ENCODE measurements around the gene SLC4A4.

The SLC4A4 gene

DNA sequence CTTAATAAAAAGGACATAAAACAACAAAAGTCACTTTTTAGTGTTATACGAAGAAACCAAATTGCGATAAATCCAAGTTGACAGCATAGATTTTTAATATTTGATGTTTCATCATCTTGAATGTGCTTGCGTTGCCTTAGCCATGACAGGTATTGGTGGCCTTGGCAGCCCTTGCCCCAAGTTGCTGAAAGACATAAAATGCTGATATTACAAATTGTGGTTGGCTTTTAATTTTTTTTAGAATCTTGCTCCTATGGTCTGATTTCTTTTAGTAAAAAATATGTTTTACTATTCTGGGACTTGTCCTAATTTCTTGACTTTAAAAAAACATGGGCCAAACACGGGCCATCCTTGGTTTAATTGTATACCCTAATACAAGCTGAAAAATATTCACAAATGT, 122.6 kb downstream of the SLC4A4 start:
- ATAC-seq: no peak
- Mint-ChIP-seq H3K36me3 (no peaks in the 10 kb centered on the region), H3K27ac (no peak overlapping the region)

GRCh38 chr4:71466775-71467174, 128.0 kb downstream of the SLC4A4 start:
- Mint-ChIP-seq H3K9me3 (no peaks in the 10 kb centered on the region), H3K27ac (no peak overlapping the region), H3K36me3 (no peaks in the 10 kb centered on the region), H3K4me1 (no peaks in the 10 kb centered on the region), H3K4me3 (no peak overlapping the region)
- ATAC-seq (no peak), DNase-seq (ENCODE audit: low spot score in 2 of 2) (no peak)

More for the DNA sequence above, 122.6 kb downstream of the SLC4A4 start:
- no peak for DNase-seq (ENCODE audit: low spot score in 2 of 2)
- Mint-ChIP-seq H3K9me3 (no peaks in the 10 kb centered on the region), H3K4me3 (no peak overlapping the region), H3K4me1 (no peaks in the 10 kb centered on the region)

GRCh38 chr4:71468116-71468710, 129.4 kb downstream of the SLC4A4 start:
- Mint-ChIP-seq H3K4me3 (no peak overlapping the region), H3K27ac (no peak overlapping the region), H3K4me1 (no peaks in the 10 kb centered on the region), H3K36me3 (no peaks in the 10 kb centered on the region), H3K9me3 (no peaks in the 10 kb centered on the region)
- no peak for DNase-seq (ENCODE audit: low spot score in 2 of 2)
- ATAC-seq: no peak

GRCh38 chr4:71469541-71469940, 130.7 kb downstream of the SLC4A4 start:
- ATAC-seq (no peak), DNase-seq (ENCODE audit: low spot score in 2 of 2) (no peak)
- Mint-ChIP-seq H3K4me3 (no peak overlapping the region), H3K9me3 (no peaks in the 10 kb centered on the region), H3K4me1 (no peaks in the 10 kb centered on the region), H3K36me3 (no peaks in the 10 kb centered on the region), H3K27ac (no peak overlapping the region)

- no peak for ATAC-seq
- no peak for DNase-seq (ENCODE audit: low spot score in 2 of 2)
- no peak overlapping the region for H3K4me3 Mint-ChIP-seq
- H3K4me1 Mint-ChIP-seq: no peaks in the 10 kb centered on the region
- no peaks in the 10 kb centered on the region for H3K9me3 Mint-ChIP-seq
- H3K36me3 Mint-ChIP-seq: no peaks in the 10 kb centered on the region
- no peak overlapping the region for H3K27ac Mint-ChIP-seq
Measured at GRCh38 chr4:71470524-71470923, 131.7 kb downstream of the SLC4A4 start.

DNA sequence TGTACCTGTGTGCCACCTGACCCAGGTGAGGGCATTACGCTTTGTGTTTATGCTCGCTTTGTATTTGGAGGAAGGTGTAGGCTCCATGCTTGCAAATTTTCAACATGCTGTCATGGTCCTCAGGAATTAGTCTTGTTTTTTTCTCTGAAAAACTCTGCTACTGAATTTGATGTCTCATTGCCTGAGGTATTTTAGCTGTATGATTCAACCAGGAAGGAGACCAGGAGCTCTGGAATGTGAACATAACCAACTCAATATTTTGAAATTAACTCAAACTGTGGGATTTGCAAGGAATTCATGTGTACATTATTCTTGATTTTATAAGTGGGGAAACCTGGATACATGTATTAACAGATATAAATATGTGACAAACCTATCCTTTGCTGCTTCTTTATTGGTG, 134.1 kb downstream of the SLC4A4 start:
- DNase-seq (ENCODE audit: low spot score in 2 of 2) (no peak), ATAC-seq (no peak)
- no peaks in the 10 kb centered on the region for H3K36me3 Mint-ChIP-seq
- H3K9me3 Mint-ChIP-seq: no peaks in the 10 kb centered on the region
- H3K4me1 Mint-ChIP-seq: no peaks in the 10 kb centered on the region
- no peak overlapping the region for H3K4me3 Mint-ChIP-seq
- no peak overlapping the region for H3K27ac Mint-ChIP-seq

GRCh38 chr4:71473541-71474240, 134.9 kb downstream of the SLC4A4 start:
- Mint-ChIP-seq H3K9me3 (no peaks in the 10 kb centered on the region), H3K4me3 (no peak overlapping the region), H3K27ac (no peak overlapping the region), H3K36me3 (no peaks in the 10 kb centered on the region), H3K4me1 (no peaks in the 10 kb centered on the region)
- no peak for ATAC-seq
- no peak for DNase-seq (ENCODE audit: low spot score in 2 of 2)

- Mint-ChIP-seq H3K27ac (no peak overlapping the region), H3K36me3 (no peaks in the 10 kb centered on the region), H3K9me3 (no peaks in the 10 kb centered on the region), H3K4me3 (no peak overlapping the region), H3K4me1 (no peaks in the 10 kb centered on the region)
- no peak for DNase-seq (ENCODE audit: low spot score in 2 of 2)
- no peak for ATAC-seq
Measured at GRCh38 chr4:71474731-71475130, 135.9 kb downstream of the SLC4A4 start.

DNA sequence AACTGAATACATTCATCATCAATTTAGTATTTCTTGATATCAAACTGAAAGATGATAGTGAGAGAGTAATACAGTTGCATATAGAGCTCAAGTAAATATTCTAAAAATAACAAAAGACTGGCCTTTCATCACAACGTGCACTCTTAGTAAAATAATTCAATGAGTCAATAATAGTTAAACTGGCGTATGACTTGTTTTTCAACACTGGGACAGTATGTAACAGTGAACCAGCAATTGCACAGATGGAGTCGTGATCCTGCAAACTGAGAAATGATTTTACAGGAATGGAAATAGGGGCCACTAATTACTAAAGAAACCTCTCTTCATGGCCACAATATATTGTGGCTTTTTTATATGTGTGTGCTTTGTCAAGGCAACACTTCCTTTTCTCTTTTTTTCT, 137.4 kb downstream of the SLC4A4 start:
- DNase-seq (ENCODE audit: low spot score in 2 of 2): no peak
- no peaks in the 10 kb centered on the region for H3K36me3 Mint-ChIP-seq
- H3K27ac Mint-ChIP-seq: no peak overlapping the region
- no peak overlapping the region for H3K4me3 Mint-ChIP-seq
- ATAC-seq: no peak
- H3K4me1 Mint-ChIP-seq: no peaks in the 10 kb centered on the region
- no peaks in the 10 kb centered on the region for H3K9me3 Mint-ChIP-seq

- Mint-ChIP-seq H3K36me3 (no peaks in the 10 kb centered on the region), H3K4me3 (no peak overlapping the region), H3K9me3 (no peaks in the 10 kb centered on the region), H3K27ac (no peak overlapping the region), H3K4me1 (no peaks in the 10 kb centered on the region)
- ATAC-seq (no peak), DNase-seq (ENCODE audit: low spot score in 2 of 2) (no peak)
Measured at GRCh38 chr4:71486550-71487343, 147.9 kb downstream of the SLC4A4 start.

DNA sequence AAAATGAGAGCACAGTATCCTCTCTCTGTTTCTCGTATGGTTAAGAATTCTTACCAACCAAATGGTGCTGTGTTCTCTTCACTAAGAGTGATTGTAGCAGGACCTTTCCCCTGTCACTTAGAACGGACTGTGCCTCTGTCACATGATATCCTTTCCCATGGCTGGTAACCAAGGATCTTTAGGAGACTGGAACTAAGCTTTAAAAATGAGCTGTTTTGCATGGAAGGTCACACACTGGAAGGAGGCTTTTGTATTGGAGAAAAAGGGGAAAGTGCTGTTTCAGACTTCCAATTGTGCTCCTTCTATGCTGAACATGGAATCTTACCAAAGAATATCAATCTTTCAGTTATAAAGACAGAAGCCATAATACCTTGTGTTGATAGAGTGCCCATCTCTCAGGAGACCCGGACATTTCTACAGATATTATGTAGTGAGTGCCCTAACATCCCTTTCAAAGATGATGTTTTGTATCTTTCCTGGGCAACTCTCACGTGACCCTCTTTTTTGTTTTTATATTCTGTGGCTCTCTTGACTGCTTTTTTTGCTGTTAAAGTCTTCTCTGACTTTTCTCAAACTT, 148.6 kb downstream of the SLC4A4 start:
- Mint-ChIP-seq H3K9me3 (no peaks in the 10 kb centered on the region), H3K27ac (no peak overlapping the region), H3K4me1 (no peaks in the 10 kb centered on the region), H3K36me3 (no peaks in the 10 kb centered on the region), H3K4me3 (no peak overlapping the region)
- DNase-seq (ENCODE audit: low spot score in 2 of 2) (no peak), ATAC-seq (no peak)

GRCh38 chr4:71494539-71494938, 155.7 kb downstream of the SLC4A4 start:
- no peak overlapping the region for H3K4me3 Mint-ChIP-seq

DNA sequence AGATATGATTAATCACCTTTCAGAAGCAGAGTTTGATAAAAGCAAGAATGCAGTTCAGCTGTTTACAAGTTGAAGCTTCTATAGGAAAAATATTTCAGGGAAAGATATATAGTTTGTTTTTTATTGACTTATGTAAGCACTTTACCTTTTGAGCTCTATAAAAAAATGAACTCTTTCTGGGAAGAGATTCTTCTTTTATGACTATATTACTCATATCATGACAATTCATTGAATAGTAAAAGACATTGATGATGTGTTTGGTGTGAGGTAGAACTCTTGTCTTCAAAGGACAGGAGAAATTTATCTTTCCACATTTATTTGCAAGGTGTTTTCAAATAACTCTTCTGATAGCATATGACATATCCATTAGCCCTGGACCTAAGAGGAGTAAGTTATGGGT, 156.6 kb downstream of the SLC4A4 start:
- DNase-seq (ENCODE audit: low spot score in 2 of 2) (no peak), ATAC-seq (no peak)
- no peak overlapping the region for H3K27ac Mint-ChIP-seq
- H3K36me3 Mint-ChIP-seq: no peaks in the 10 kb centered on the region
- H3K4me1 Mint-ChIP-seq: no peaks in the 10 kb centered on the region
- H3K4me3 Mint-ChIP-seq: no peak overlapping the region
- H3K9me3 Mint-ChIP-seq: no peaks in the 10 kb centered on the region

More at GRCh38 chr4:71494539-71494938, 155.7 kb downstream of the SLC4A4 start:
- ATAC-seq: no peak
- H3K36me3 Mint-ChIP-seq: no peaks in the 10 kb centered on the region
- H3K4me1 Mint-ChIP-seq: no peaks in the 10 kb centered on the region
- no peak for DNase-seq (ENCODE audit: low spot score in 2 of 2)
- H3K9me3 Mint-ChIP-seq: no peaks in the 10 kb centered on the region
- H3K27ac Mint-ChIP-seq: no peak overlapping the region

GRCh38 chr4:71497078-71497477, 158.3 kb downstream of the SLC4A4 start:
- no peak for DNase-seq (ENCODE audit: low spot score in 2 of 2)
- no peak for ATAC-seq
- Mint-ChIP-seq H3K36me3 (no peaks in the 10 kb centered on the region), H3K4me1 (no peaks in the 10 kb centered on the region), H3K9me3 (no peaks in the 10 kb centered on the region), H3K27ac (no peak overlapping the region), H3K4me3 (no peak overlapping the region)

DNA sequence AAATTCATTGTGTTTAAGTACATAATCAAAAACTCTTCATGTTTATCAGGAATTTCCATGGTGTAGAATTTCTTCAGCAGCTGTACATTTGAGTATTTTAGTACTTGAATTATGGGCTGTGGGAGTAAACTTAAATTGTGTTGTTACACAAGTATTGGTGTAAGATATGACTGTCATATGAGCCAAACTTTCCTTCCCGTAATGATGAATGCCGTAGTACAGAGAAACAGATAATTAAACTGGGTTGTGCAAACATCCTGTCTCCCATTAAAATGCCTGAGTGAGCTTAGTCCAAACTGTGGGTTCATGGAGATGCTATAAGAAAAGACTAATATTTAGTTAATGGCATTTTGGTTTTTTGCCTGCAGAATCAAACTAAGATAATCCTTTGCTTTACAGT, 159.2 kb downstream of the SLC4A4 start:
- H3K9me3 Mint-ChIP-seq: no peaks in the 10 kb centered on the region
- DNase-seq (ENCODE audit: low spot score in 2 of 2) (no peak), ATAC-seq (no peak)
- H3K27ac Mint-ChIP-seq: no peak overlapping the region
- no peaks in the 10 kb centered on the region for H3K36me3 Mint-ChIP-seq
- H3K4me1 Mint-ChIP-seq: no peaks in the 10 kb centered on the region
- H3K4me3 Mint-ChIP-seq: no peak overlapping the region

- no peak for ATAC-seq
- no peak overlapping the region for H3K4me3 Mint-ChIP-seq
Measured at GRCh38 chr4:71498625-71499024, 159.8 kb downstream of the SLC4A4 start.

More at GRCh38 chr4:71498625-71499024, 159.8 kb downstream of the SLC4A4 start:
- Mint-ChIP-seq H3K9me3 (no peaks in the 10 kb centered on the region), H3K27ac (no peak overlapping the region), H3K36me3 (no peaks in the 10 kb centered on the region), H3K4me1 (no peaks in the 10 kb centered on the region)
- no peak for DNase-seq (ENCODE audit: low spot score in 2 of 2)
